ENCODE measurements around the gene BRD3.

The BRD3 gene

GRCh38 chr9:134043531-134043988 lies 24.3 kb downstream of the BRD3 start:
- Histone ChIP-seq H3K9ac (ENCODE audit: low read depth, low read length) (no peak overlapping the region), H3K4me1 (ENCODE audit: insufficient read depth, low read length) (no peaks in the 10 kb centered on the region), H3K9me3 (ENCODE audit: control insufficient read depth, insufficient read depth, low read length) (no peaks in the 10 kb centered on the region), H3K36me3 (ENCODE audit: insufficient read depth, low read length) (peaks cover 9% of the 10 kb centered on the region)

DNA sequence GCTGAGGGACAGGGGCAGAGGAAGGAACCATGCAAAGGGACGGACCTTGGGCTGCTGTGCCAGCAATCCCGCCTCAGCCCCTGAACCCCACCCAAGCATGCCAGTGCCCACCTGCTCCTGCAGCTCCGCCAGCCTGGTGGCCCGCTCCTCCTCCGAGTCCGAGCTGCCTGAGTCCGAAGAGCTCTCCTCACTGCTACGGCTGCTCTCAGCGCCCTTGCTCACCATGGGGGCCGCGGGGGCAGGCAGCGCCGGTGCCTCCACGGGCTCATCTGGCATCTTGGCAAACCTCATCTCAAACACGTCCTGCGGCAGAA lies 26.2 kb downstream of the BRD3 start:
- Histone ChIP-seq H3K9ac (ENCODE audit: low read depth, low read length) (no peak overlapping the region), H3K36me3 (ENCODE audit: insufficient read depth, low read length) (peaks cover 9% of the 10 kb centered on the region), H3K4me1 (ENCODE audit: insufficient read depth, low read length) (no peaks in the 10 kb centered on the region), H3K9me3 (ENCODE audit: control insufficient read depth, insufficient read depth, low read length) (no peaks in the 10 kb centered on the region)

- H3K9ac ChIP-seq (ENCODE audit: low read depth, low read length): no peak overlapping the region
- H3K4me1 ChIP-seq (ENCODE audit: insufficient read depth, low read length): no peaks in the 10 kb centered on the region
- H3K9me3 ChIP-seq (ENCODE audit: control insufficient read depth, insufficient read depth, low read length): no peaks in the 10 kb centered on the region
- peaks cover 9% of the 10 kb centered on the region for H3K36me3 ChIP-seq (ENCODE audit: insufficient read depth, low read length)
Observed at GRCh38 chr9:134040781-134041648, 26.8 kb downstream of the BRD3 start.

DNA sequence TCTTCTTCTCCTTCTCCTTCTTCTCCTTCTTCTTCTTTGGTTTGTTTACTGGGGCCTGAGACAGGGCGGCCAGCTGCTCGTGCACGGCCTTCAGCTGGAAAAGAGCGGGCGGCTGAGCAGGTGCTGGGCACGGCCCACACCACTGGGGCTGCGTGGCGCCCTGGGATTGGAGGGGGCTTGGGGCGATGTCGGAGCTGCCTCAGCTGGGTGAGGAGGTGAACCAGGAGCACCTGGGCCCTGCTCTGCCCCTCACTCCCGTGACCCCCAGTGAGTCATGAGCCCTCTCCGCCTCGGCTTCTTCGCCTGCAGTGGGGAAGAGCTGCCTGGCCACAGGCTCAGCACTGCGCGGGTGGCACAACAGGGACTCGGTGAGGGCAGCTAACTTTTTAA lies 27.7 kb downstream of the BRD3 start:
- Histone ChIP-seq H3K9me3 (ENCODE audit: control insufficient read depth, insufficient read depth, low read length) (no peaks in the 10 kb centered on the region), H3K36me3 (ENCODE audit: insufficient read depth, low read length) (peaks cover 17% of the 10 kb centered on the region), H3K4me1 (ENCODE audit: insufficient read depth, low read length) (no peaks in the 10 kb centered on the region), H3K9ac (ENCODE audit: low read depth, low read length) (no peak overlapping the region)

DNA sequence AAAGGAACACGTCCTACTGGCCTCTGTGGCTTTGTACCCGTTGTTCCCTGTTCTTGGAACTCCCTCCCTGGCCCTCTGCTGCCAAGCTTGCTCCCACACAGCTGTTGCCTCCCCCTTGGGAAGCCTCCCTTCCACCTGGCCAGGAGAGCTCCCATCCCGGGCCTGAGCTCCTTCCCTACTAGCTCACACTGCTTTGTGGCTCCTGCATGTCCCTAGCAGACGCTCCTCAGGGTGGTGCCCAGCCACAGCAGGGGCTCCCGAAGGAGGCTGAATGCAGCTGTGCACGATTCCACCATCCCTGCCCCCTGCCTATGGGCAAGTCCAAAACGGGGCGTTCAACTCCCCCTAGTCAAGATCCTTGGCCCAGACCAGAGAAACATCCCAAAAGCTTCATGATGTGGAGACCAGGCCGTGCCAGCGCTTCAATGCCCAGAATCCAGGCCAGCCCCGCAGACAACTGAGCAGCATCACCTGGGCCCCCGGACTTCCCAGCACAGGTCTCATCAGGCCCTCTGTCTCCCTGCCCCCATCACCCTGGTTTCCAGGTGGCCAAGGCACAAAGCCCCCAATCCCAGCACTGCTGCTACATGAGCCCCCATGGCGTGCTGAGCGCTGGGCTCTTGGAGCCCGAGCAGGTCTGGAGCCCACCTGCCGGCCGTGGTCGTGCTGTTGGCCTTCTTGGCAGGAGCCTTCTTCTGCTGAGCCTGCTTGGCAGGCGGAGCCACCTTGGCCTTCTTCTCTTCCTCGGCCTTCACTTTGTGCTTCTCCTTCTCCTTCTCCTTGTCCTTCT lies 28.2 kb downstream of the BRD3 start:
- Histone ChIP-seq H3K9me3 (ENCODE audit: control insufficient read depth, insufficient read depth, low read length) (no peaks in the 10 kb centered on the region), H3K36me3 (ENCODE audit: insufficient read depth, low read length) (peaks cover 20% of the 10 kb centered on the region), H3K9ac (ENCODE audit: low read depth, low read length) (no peak overlapping the region), H3K4me1 (ENCODE audit: insufficient read depth, low read length) (no peaks in the 10 kb centered on the region)

DNA sequence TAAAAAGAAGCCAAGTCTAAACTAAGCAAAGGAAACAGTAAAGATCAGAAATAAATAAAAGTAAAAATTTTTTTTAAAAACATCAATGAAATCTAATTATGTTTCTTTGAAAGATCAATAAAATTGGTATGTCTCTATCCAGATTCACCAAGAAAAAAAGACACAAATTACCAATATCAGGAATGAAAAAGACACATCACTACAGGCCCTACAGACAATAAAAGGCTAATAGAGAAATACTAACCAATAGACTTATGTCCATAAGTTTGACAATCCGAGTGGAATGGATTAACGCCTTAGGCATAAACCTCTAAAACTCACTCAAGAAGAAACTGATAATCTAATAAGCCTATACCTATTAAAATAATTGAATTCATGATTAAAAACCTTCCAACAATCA lies 30.2 kb downstream of the BRD3 start:
- Histone ChIP-seq H3K36me3 (ENCODE audit: insufficient read depth, low read length) (peaks cover 20% of the 10 kb centered on the region), H3K4me1 (ENCODE audit: insufficient read depth, low read length) (no peaks in the 10 kb centered on the region), H3K9me3 (ENCODE audit: control insufficient read depth, insufficient read depth, low read length) (no peaks in the 10 kb centered on the region), H3K9ac (ENCODE audit: low read depth, low read length) (no peak overlapping the region)

DNA sequence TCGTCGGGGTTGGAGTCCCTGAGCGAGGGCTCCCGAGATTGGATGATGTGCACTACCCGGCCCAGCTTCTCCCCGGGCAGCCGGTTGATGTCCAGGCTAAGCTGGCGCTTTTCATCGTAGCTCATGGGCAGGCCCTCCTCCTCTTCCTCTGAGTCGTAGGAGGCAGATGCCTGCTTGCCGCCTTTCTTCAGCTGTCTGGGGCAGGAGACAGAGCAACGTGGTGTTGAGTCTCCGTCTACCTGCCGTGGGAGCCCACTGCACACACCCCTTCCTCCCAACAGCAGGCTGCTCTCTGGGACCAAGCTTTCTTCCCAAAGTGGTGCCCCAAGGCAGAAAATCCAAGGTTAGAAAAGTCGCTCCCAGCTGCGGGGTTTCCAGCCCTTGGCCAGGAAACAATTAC lies 31.7 kb downstream of the BRD3 start:
- H3K9ac ChIP-seq (ENCODE audit: low read depth, low read length): no peak overlapping the region
- H3K36me3 ChIP-seq (ENCODE audit: insufficient read depth, low read length): peaks cover 21% of the 10 kb centered on the region
- H3K4me1 ChIP-seq (ENCODE audit: insufficient read depth, low read length): no peaks in the 10 kb centered on the region
- H3K9me3 ChIP-seq (ENCODE audit: control insufficient read depth, insufficient read depth, low read length): no peaks in the 10 kb centered on the region

GRCh38 chr9:134035041-134036039 lies 32.5 kb downstream of the BRD3 start:
- no peaks in the 10 kb centered on the region for H3K4me1 ChIP-seq (ENCODE audit: insufficient read depth, low read length)
- H3K9me3 ChIP-seq (ENCODE audit: control insufficient read depth, insufficient read depth, low read length): no peaks in the 10 kb centered on the region
- no peak overlapping the region for H3K9ac ChIP-seq (ENCODE audit: low read depth, low read length)
- peaks cover 21% of the 10 kb centered on the region for H3K36me3 ChIP-seq (ENCODE audit: insufficient read depth, low read length)

DNA sequence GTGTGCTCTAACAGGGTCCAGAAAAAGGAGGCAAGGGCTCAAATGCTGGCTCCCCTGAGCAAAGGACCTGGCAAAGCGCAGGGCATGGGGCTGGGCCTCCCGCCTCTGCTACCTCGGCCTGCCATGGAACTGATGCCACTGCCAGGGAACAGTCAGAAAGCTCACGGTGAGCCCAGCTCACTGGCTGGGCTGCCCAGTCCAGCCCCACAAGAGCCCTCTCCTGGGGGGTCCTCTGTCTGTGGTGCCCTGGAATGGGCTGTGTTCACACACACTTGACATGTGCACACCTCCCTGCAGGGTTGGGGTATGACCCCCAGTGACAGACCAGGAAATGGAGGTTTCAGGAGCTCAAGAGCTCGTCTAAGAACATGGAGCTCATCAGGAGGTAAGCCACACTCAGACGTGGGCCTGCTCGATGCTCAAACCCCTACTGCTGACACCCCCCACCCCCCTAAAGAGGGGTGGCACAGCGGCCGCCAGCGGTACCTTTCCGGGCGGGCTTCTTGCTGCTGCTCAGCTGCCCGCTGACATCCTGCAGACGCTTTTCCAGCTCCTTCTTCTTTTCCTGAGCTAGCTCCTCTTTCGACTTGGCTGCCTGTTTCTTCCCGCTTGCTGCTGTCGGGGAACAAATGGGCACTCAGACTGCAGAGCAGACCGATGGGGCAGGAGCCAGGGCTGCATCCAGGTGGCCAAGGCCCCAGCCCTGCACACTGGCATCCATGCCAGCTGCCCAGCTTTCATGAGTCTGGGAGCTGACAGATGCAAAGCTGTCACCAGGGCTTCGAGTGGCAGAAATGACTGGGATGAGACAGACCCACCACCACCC lies 33.4 kb downstream of the BRD3 start:
- no peaks in the 10 kb centered on the region for H3K4me1 ChIP-seq (ENCODE audit: insufficient read depth, low read length)
- peaks cover 21% of the 10 kb centered on the region for H3K36me3 ChIP-seq (ENCODE audit: insufficient read depth, low read length)
- no peaks in the 10 kb centered on the region for H3K9me3 ChIP-seq (ENCODE audit: control insufficient read depth, insufficient read depth, low read length)
- no peak overlapping the region for H3K9ac ChIP-seq (ENCODE audit: low read depth, low read length)

- H3K4me1 ChIP-seq (ENCODE audit: insufficient read depth, low read length): no peaks in the 10 kb centered on the region
- peaks cover 15% of the 10 kb centered on the region for H3K36me3 ChIP-seq (ENCODE audit: insufficient read depth, low read length)
- no peak overlapping the region for H3K9ac ChIP-seq (ENCODE audit: low read depth, low read length)
- no peaks in the 10 kb centered on the region for H3K9me3 ChIP-seq (ENCODE audit: control insufficient read depth, insufficient read depth, low read length)
Observed at GRCh38 chr9:134033516-134034214, 34.2 kb downstream of the BRD3 start.

DNA sequence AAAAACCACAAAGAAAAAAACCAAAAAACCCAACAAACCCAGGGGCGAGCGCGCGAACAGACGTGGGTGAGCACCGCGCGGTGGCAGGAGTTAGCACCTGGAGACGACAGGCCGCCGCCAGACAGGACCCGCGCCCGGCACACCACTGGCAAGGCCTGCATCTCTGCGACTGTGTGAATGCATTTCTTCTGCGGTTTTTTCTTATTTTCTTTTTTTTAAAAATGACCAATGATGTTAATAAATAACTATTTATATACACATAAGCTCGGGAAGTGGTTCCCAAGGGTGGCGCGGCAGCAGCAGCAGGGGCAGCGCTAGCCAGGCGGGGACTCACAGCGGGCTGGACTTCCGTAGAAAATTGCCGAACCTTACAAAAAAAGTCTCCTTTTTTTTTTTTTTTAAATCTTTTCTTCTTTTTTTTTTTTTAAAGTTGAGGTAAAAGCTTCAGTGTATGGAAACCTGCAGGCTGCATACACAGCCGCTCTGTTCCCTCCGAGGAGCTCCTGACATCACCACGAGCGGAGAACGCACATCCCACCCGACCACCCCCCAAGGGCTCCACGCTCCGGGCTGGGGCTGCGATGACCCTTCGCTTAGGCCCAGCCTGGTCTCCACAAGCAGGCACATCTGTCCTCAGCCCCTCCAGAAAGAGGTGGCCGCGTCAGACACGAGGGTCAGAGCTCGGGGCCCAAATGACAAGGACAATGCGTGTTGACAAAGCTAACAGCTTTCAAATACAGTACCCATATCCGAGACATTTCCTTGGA lies 35.2 kb downstream of the BRD3 start:
- Histone ChIP-seq H3K36me3 (ENCODE audit: insufficient read depth, low read length) (peaks cover 15% of the 10 kb centered on the region), H3K9me3 (ENCODE audit: control insufficient read depth, insufficient read depth, low read length) (no peaks in the 10 kb centered on the region)

GRCh38 chr9:134031783-134032182 lies 36.0 kb downstream of the BRD3 start:
- Histone ChIP-seq H3K36me3 (ENCODE audit: insufficient read depth, low read length) (peaks cover 15% of the 10 kb centered on the region), H3K9ac (ENCODE audit: low read depth, low read length) (no peak overlapping the region), H3K4me1 (ENCODE audit: insufficient read depth, low read length) (no peaks in the 10 kb centered on the region)

More for the DNA sequence above, 35.2 kb downstream of the BRD3 start:
- Histone ChIP-seq H3K9ac (ENCODE audit: low read depth, low read length) (no peak overlapping the region), H3K4me1 (ENCODE audit: insufficient read depth, low read length) (no peaks in the 10 kb centered on the region)

More at GRCh38 chr9:134031783-134032182, 36.0 kb downstream of the BRD3 start:
- no peaks in the 10 kb centered on the region for H3K9me3 ChIP-seq (ENCODE audit: control insufficient read depth, insufficient read depth, low read length)

Measured in ES-I3 (cell line).